ENCODE data around the gene ST6GALNAC3. TPM values are rescaled to one million over a fixed set of nuclear protein-coding genes. Genes with fewer than 3 reads are reported as not detected.

Gene ST6GALNAC3
- total and polyA plus RNA-seq, 2 donors from 2014 or later = 8.8 to 15.8 TPM

GRCh38 chr1:76481672-76482071 is 407.1 kb downstream of the ST6GALNAC3 start:
- FAIRE-seq (no peak), DNase-seq (no peak)
- H3K4me1 ChIP-seq (ENCODE audit: control insufficient read depth in 2 of 3, insufficient read depth in 2 of 3, low read depth in 1 of 3, low read length in 3 of 3) = no peaks in the 10 kb centered on the region
- no peak overlapping the region for H3K9ac ChIP-seq (ENCODE audit: low read length in 3 of 3)
- intact Hi-C loops (cut with DNase I) = no loop called here
- TF ChIP-seq CTCF (IDR thresholded peaks at IDR 0.05; ENCODE audit: borderline replicate concordance, extremely low read depth, insufficient read depth) = no peak
- H3K36me3 ChIP-seq (ENCODE audit: control insufficient read depth in 2 of 3, insufficient read depth in 3 of 3, low read length in 3 of 3) = no peaks in the 10 kb centered on the region
- H3K4me3 ChIP-seq (ENCODE audit: low read length in 3 of 3) = no peak overlapping the region
- H3K9me3 ChIP-seq (ENCODE audit: control insufficient read depth in 2 of 3, insufficient read depth in 1 of 3, low read length in 3 of 3) = no peaks in the 10 kb centered on the region
- no peak overlapping the region for H3K27ac ChIP-seq (ENCODE audit: low read depth in 2 of 2, low read length in 2 of 2)
- H3K27me3 ChIP-seq (ENCODE audit: control insufficient read depth, insufficient read depth, low read length) = no peaks in the 10 kb centered on the region

GRCh38 chr1:76482272-76482671 is 407.7 kb downstream of the ST6GALNAC3 start:
- no peaks in the 10 kb centered on the region for H3K9me3 ChIP-seq (ENCODE audit: control insufficient read depth in 2 of 3, insufficient read depth in 1 of 3, low read length in 3 of 3)
- FAIRE-seq (no peak), DNase-seq (no peak)
- no peaks in the 10 kb centered on the region for H3K27me3 ChIP-seq (ENCODE audit: control insufficient read depth, insufficient read depth, low read length)
- no peaks in the 10 kb centered on the region for H3K36me3 ChIP-seq (ENCODE audit: control insufficient read depth in 2 of 3, insufficient read depth in 3 of 3, low read length in 3 of 3)
- no peak overlapping the region for H3K27ac ChIP-seq (ENCODE audit: low read depth in 2 of 2, low read length in 2 of 2)
- TF ChIP-seq CTCF (IDR thresholded peaks at IDR 0.05; ENCODE audit: borderline replicate concordance, extremely low read depth, insufficient read depth) = no peak
- H3K4me3 ChIP-seq (ENCODE audit: low read length in 3 of 3) = no peak overlapping the region
- H3K4me1 ChIP-seq (ENCODE audit: control insufficient read depth in 2 of 3, insufficient read depth in 2 of 3, low read depth in 1 of 3, low read length in 3 of 3) = no peaks in the 10 kb centered on the region
- H3K9ac ChIP-seq (ENCODE audit: low read length in 3 of 3) = no peak overlapping the region
- intact Hi-C loops (cut with DNase I) = no loop called here

- Histone ChIP-seq H3K36me3 (ENCODE audit: control insufficient read depth in 2 of 3, insufficient read depth in 3 of 3, low read length in 3 of 3) (no peaks in the 10 kb centered on the region), H3K9ac (ENCODE audit: low read length in 3 of 3) (no peak overlapping the region), H3K27ac (ENCODE audit: low read depth in 2 of 2, low read length in 2 of 2) (no peak overlapping the region), H3K9me3 (ENCODE audit: control insufficient read depth in 2 of 3, insufficient read depth in 1 of 3, low read length in 3 of 3) (no peaks in the 10 kb centered on the region), H3K4me3 (ENCODE audit: low read length in 3 of 3) (no peak overlapping the region), H3K4me1 (ENCODE audit: control insufficient read depth in 2 of 3, insufficient read depth in 2 of 3, low read depth in 1 of 3, low read length in 3 of 3) (no peaks in the 10 kb centered on the region), H3K27me3 (ENCODE audit: control insufficient read depth, insufficient read depth, low read length) (no peaks in the 10 kb centered on the region)
- intact Hi-C loops (cut with DNase I) = no loop called here
- TF ChIP-seq CTCF (IDR thresholded peaks at IDR 0.05; ENCODE audit: borderline replicate concordance, extremely low read depth, insufficient read depth) = no peak
- FAIRE-seq (no peak), DNase-seq (no peak)
Observed at GRCh38 chr1:76491737-76492136, 417.2 kb downstream of the ST6GALNAC3 start.

GRCh38 chr1:76492752-76493430 is 418.3 kb downstream of the ST6GALNAC3 start:
- Histone ChIP-seq H3K27ac (ENCODE audit: low read depth in 2 of 2, low read length in 2 of 2) (no peak overlapping the region), H3K27me3 (ENCODE audit: control insufficient read depth, insufficient read depth, low read length) (no peaks in the 10 kb centered on the region), H3K9me3 (ENCODE audit: control insufficient read depth in 2 of 3, insufficient read depth in 1 of 3, low read length in 3 of 3) (no peaks in the 10 kb centered on the region), H3K4me1 (ENCODE audit: control insufficient read depth in 2 of 3, insufficient read depth in 2 of 3, low read depth in 1 of 3, low read length in 3 of 3) (no peaks in the 10 kb centered on the region), H3K4me3 (ENCODE audit: low read length in 3 of 3) (no peak overlapping the region), H3K36me3 (ENCODE audit: control insufficient read depth in 2 of 3, insufficient read depth in 3 of 3, low read length in 3 of 3) (no peaks in the 10 kb centered on the region), H3K9ac (ENCODE audit: low read length in 3 of 3) (no peak overlapping the region)
- intact Hi-C loops (cut with DNase I) = no loop called here
- FAIRE-seq (no peak), DNase-seq (no peak)
- no peak for TF ChIP-seq CTCF (IDR thresholded peaks at IDR 0.05; ENCODE audit: borderline replicate concordance, extremely low read depth, insufficient read depth)

Measured in kidney (tissue), 14 donors.